H9 (cell line): Measurements from ENCODE around the gene CDH22. TPM values are rescaled to one million over a fixed set of nuclear protein-coding genes. Genes with fewer than 3 reads are reported as not detected.

ENCODE experiments used
- DNase-seq: peaks from one replicate; pipeline ENCODE4 v3.0.0-alpha.2; 2017
- H2AFZ ChIP-seq: one replicate; pipeline ENCODE4 v1.6.1; 2013; ENCODE audit warnings: mild to moderate bottlenecking, low read length, control low read depth, moderate library complexity
- H2AK5ac ChIP-seq: 2 replicates; pipeline ENCODE4 v1.6.1; 2013; ENCODE audit warnings: low read length, control low read depth, mixed read lengths; ENCODE audit not compliant: insufficient read length
- H2BK120ac ChIP-seq: one replicate; pipeline ENCODE4 v1.6.1; 2013; ENCODE audit warnings: low read depth, mild to moderate bottlenecking, low read length, control low read depth, inconsistent platforms; ENCODE audit not compliant: poor library complexity, severe bottlenecking
- H2BK12ac ChIP-seq: 2 replicates; pipeline ENCODE4 v1.6.1; 2013; ENCODE audit warnings: low read length, control low read depth, mixed read lengths, low read depth; ENCODE audit not compliant: insufficient read length
- H2BK15ac ChIP-seq: 2 replicates; pipeline ENCODE4 v1.6.1; 2013; ENCODE audit warnings: low read depth, low read length, control low read depth
- H2BK20ac ChIP-seq: one replicate; pipeline ENCODE4 v1.6.1; 2013; ENCODE audit warnings: low read depth, mild to moderate bottlenecking, low read length, control low read depth, inconsistent platforms; ENCODE audit not compliant: poor library complexity, severe bottlenecking
- H2BK5ac ChIP-seq: 2 replicates; pipeline ENCODE4 v1.6.1; 2013; ENCODE audit warnings: low read length, control low read depth, mixed read lengths; ENCODE audit not compliant: insufficient read length
- H3K14ac ChIP-seq: 2 replicates; pipeline ENCODE4 v1.6.1; 2013; ENCODE audit warnings: low read length, control low read depth; ENCODE audit not compliant: insufficient read depth
- H3K18ac ChIP-seq: 2 replicates; pipeline ENCODE4 v1.6.1; 2013; ENCODE audit warnings: low read depth, mild to moderate bottlenecking, mixed read lengths, low read length, control low read depth; ENCODE audit not compliant: insufficient read length
- H3K23ac ChIP-seq: 2 replicates; pipeline ENCODE4 v1.6.1; 2013; ENCODE audit warnings: low read length, control low read depth, mixed read lengths, low read depth; ENCODE audit not compliant: insufficient read length
- H3K23me2 ChIP-seq: 2 replicates; pipeline ENCODE4 v1.6.1; 2013; ENCODE audit warnings: low read depth, mild to moderate bottlenecking, mixed read lengths, low read length, control low read depth; ENCODE audit not compliant: insufficient read length, poor library complexity, severe bottlenecking
- H3K27ac ChIP-seq: 2 replicates; pipeline ENCODE4 v1.5.1; 2013; ENCODE audit warnings: low read length, control low read depth, mixed read lengths, low read depth; ENCODE audit not compliant: insufficient read length
- H3K27me3 ChIP-seq: 2 replicates; pipeline ENCODE4 v1.6.1; 2013; ENCODE audit warnings: low read length, control low read depth, inconsistent platforms; ENCODE audit not compliant: insufficient read depth
- H3K4ac ChIP-seq: 2 replicates; pipeline ENCODE4 v1.6.1; 2013; ENCODE audit warnings: low read depth, mild to moderate bottlenecking, control low read depth, inconsistent platforms, low read length, moderate library complexity
- H3K4me1 ChIP-seq: 2 replicates; pipeline ENCODE4 v1.6.1; 2013; ENCODE audit warnings: low read length, control low read depth, inconsistent platforms; ENCODE audit not compliant: insufficient read depth
- H3K4me2 ChIP-seq: 2 replicates; pipeline ENCODE4 v1.6.1; 2013; ENCODE audit warnings: low read length, control low read depth, mixed read lengths; ENCODE audit not compliant: insufficient read length, insufficient read depth
- H3K56ac ChIP-seq: 2 replicates; pipeline ENCODE4 v1.6.1; 2013; ENCODE audit warnings: low read depth, mild to moderate bottlenecking, mixed read lengths, low read length, control low read depth; ENCODE audit not compliant: insufficient read length
- H3K79me1 ChIP-seq: 2 replicates; pipeline ENCODE4 v1.6.1; 2013; ENCODE audit warnings: low read depth, mild to moderate bottlenecking, moderate library complexity, low read length, control low read depth, inconsistent platforms; ENCODE audit not compliant: insufficient read depth, poor library complexity, severe bottlenecking
- H3K79me2 ChIP-seq: 2 replicates; pipeline ENCODE4 v1.6.1; 2013; ENCODE audit warnings: low read length, control low read depth, inconsistent platforms; ENCODE audit not compliant: insufficient read depth
- H3K9ac ChIP-seq: 2 replicates; pipeline ENCODE4 v1.6.1; 2013; ENCODE audit warnings: low read length, control low read depth, mixed read lengths; ENCODE audit not compliant: insufficient read length; ENCODE audit errors: extremely low read depth
- H3K9me3 ChIP-seq: one replicate; pipeline ENCODE4 v1.6.1; 2013; ENCODE audit warnings: low read depth, low read length, inconsistent platforms; ENCODE audit not compliant: control insufficient read depth
- H3T11ph ChIP-seq: one replicate; pipeline ENCODE4 v1.6.1; 2013; ENCODE audit warnings: mild to moderate bottlenecking, low read length, control low read depth, inconsistent platforms
- H4K20me1 ChIP-seq: one replicate; pipeline ENCODE4 v1.6.1; 2013; ENCODE audit not compliant: control insufficient read depth, insufficient read length, insufficient read depth
- H4K5ac ChIP-seq: 2 replicates; pipeline ENCODE4 v1.6.1; 2013; ENCODE audit warnings: low read depth, mild to moderate bottlenecking, mixed read lengths, low read length, control low read depth; ENCODE audit not compliant: insufficient read length
- H4K8ac ChIP-seq: replicated peaks from 2 replicates; pipeline ENCODE4 v1.6.1; 2013; ENCODE audit warnings: low read length, control low read depth, mixed read lengths, low read depth; ENCODE audit not compliant: insufficient read length
- H4K91ac ChIP-seq: 2 replicates; pipeline ENCODE4 v1.6.1; 2013; ENCODE audit warnings: low read depth, mild to moderate bottlenecking, moderate library complexity, mixed read lengths, low read length, control low read depth; ENCODE audit not compliant: insufficient read length
- H3K27ac Mint-ChIP-seq, 3 experiments: 2 replicates in 2 of 3; 3 replicates in 1 of 3; pipeline ENCODE4 v1.8.0; 2020 to 2021; ENCODE audit warnings: mixed read lengths in 3 of 3, mild to moderate bottlenecking in 1 of 3, moderate library complexity in 1 of 3
- H3K27me3 Mint-ChIP-seq: 2 replicates; pipeline ENCODE4 v1.8.0; 2021; ENCODE audit warnings: low read depth, mild to moderate bottlenecking, moderate library complexity, mixed read lengths
- H3K36me3 Mint-ChIP-seq, 3 experiments: 2 replicates in 2 of 3; 3 replicates in 1 of 3; pipeline ENCODE4 v1.8.0; 2020 to 2021; ENCODE audit warnings: low read depth in 3 of 3, mixed read lengths in 3 of 3; ENCODE audit not compliant: insufficient read depth in 1 of 3
- H3K4me1 Mint-ChIP-seq, 2 experiments: 2 replicates each; pipeline ENCODE4 v1.8.0; 2020; ENCODE audit warnings: mixed read lengths in 2 of 2
- H3K4me3 Mint-ChIP-seq, 2 experiments: 2 replicates in 1 of 2; 3 replicates in 1 of 2; pipeline ENCODE4 v1.8.0; 2020 to 2021; ENCODE audit warnings: mild to moderate bottlenecking in 2 of 2, mixed read lengths in 2 of 2, moderate library complexity in 1 of 2
- H3K9me3 Mint-ChIP-seq, 2 experiments: 2 replicates in 1 of 2; 3 replicates in 1 of 2; pipeline ENCODE4 v1.8.0; 2020; ENCODE audit warnings: mild to moderate bottlenecking in 2 of 2, mixed read lengths in 2 of 2, moderate library complexity in 1 of 2
- WGBS: extraction: QIAGEN DNeasy Blood & Tissue Kit; methylation state at CpG from one replicate; pipeline ENCODE4 v1.1.7; 2013; ENCODE audit warnings: missing lambda C conversion rate, low lambda C conversion rate, mixed read lengths; ENCODE audit not compliant: insufficient read length; ENCODE audit errors: extremely low coverage; 5-methylcytosine and 5-hydroxymethylcytosine counted together
- total RNA-seq: library from RNA; stranded (reverse); gene quantifications from 2 replicates; pipeline ENCODE4 v1.2.1, GENCODE V29; 2021
- TF ChIP-seq, protein P1 (sequence below): fragments of 200-600 bp; sonication (generic); conservative IDR thresholded peaks from 3 replicates; pipeline ENCODE4 v1.8.0; 2021; ENCODE audit warnings: antibody characterized with exemption, mild to moderate bottlenecking

Gene CDH22
- total RNA-seq, 1 experiment from 2014 or later = not detected

DNA sequence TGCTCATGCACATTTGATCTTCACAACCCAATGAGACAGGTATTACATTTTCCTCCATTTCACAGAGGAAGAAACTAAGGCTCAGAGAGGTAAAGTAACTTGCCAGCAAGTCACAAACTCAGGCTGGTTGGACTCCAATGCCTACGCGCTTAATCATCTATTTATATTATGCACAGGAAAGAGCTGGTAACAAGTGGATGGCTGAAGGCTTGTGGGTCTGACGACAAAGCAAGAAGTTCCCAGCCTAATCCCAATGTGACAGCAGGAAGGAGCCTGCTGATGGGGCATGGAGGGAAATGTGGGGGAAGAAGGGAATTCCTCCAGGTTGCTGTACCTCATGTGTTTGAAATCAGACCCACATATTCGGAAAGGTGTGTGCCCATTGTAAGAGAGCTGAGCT lies 3.9 kb downstream of the CDH22 start:
- Histone ChIP-seq H2BK120ac (no peak overlapping the region), H4K91ac (no peak overlapping the region), H4K20me1 (no peaks in the 10 kb centered on the region), H3K23me2 (peaks cover 3% of the 10 kb centered on the region), H3K56ac (no peak overlapping the region), H3K18ac (no peak overlapping the region), H3K23ac (no peak overlapping the region), H4K8ac (no peak overlapping the region), H2BK12ac (no peak overlapping the region), H2BK20ac (no peak overlapping the region), H3K27ac (no peak overlapping the region), H3K9me3 (no peaks in the 10 kb centered on the region), H3K9ac (no peak overlapping the region), H3K4me2 (no peak overlapping the region), H3K4me1 (no peaks in the 10 kb centered on the region), H2AFZ (no peak overlapping the region), H3K79me2 (no peaks in the 10 kb centered on the region), H2BK5ac (no peak overlapping the region), H3K4ac (no peak overlapping the region), H3K27me3 (peaks cover 14% of the 10 kb centered on the region; the same call in 1 of the 2 replicates), H2AK5ac (no peak overlapping the region), H3T11ph (no peak overlapping the region), H3K14ac (no peak overlapping the region), H2BK15ac (no peak overlapping the region), H4K5ac (no peak overlapping the region), H3K79me1 (no peaks in the 10 kb centered on the region)
- H3K4me3 Mint-ChIP-seq = no peak overlapping the region
- H3K4me1 Mint-ChIP-seq = peaks cover 9 to 11% of the 10 kb centered on the region in 2 experiments
- no peak overlapping the region for H3K27ac Mint-ChIP-seq
- H3K27me3 Mint-ChIP-seq = peaks cover 63% of the 10 kb centered on the region
- no peaks in the 10 kb centered on the region; a peak in 1 of 7 replicates for H3K36me3 Mint-ChIP-seq
- TF ChIP-seq, protein P1, sequence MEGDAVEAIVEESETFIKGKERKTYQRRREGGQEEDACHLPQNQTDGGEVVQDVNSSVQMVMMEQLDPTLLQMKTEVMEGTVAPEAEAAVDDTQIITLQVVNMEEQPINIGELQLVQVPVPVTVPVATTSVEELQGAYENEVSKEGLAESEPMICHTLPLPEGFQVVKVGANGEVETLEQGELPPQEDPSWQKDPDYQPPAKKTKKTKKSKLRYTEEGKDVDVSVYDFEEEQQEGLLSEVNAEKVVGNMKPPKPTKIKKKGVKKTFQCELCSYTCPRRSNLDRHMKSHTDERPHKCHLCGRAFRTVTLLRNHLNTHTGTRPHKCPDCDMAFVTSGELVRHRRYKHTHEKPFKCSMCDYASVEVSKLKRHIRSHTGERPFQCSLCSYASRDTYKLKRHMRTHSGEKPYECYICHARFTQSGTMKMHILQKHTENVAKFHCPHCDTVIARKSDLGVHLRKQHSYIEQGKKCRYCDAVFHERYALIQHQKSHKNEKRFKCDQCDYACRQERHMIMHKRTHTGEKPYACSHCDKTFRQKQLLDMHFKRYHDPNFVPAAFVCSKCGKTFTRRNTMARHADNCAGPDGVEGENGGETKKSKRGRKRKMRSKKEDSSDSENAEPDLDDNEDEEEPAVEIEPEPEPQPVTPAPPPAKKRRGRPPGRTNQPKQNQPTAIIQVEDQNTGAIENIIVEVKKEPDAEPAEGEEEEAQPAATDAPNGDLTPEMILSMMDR = no peak
- no peak for DNase-seq
- WGBS = no CpG with 5 or more reads among the region's 4 CpGs
- no peaks in the 10 kb centered on the region for H3K9me3 Mint-ChIP-seq
